PC-9 (cell line): ENCODE results near the gene ETNK1. TPM values are rescaled to one million over a fixed set of nuclear protein-coding genes. Genes with fewer than 3 reads are reported as not detected.

Experiments used
- BruUV-seq: library from RNA; stranded (reverse); fragments of 400-500 nt; replicated peaks from 2 replicates; lab custom pipeline; 2021; lab: Mats Ljungman, UMichigan
- CTCF ChIA-PET: fragments of 300-600 bp; sonication (Branson Sonifier 250); formaldehyde crosslinking; loops from one replicate; lab custom pipeline; 2022; ENCODE audit warnings: antibody characterized with exemption; lab: Charles Lee
- POLR2A ChIA-PET: fragments of 300-600 bp; sonication (Branson Sonifier 250); formaldehyde crosslinking; loops from one replicate; lab custom pipeline; 2022; ENCODE audit warnings: antibody characterized with exemption; ENCODE audit not compliant: unreplicated experiment; lab: Charles Lee
- DNase-seq, 2 experiments: peaks; one replicate each; pipeline versions ENCODE4 v3.0.0 to v3.0.0-alpha.2; 2015 to 2022; ENCODE audit warnings: mixed read lengths in 1 of 2
- H2AFZ ChIP-seq: fragments of 200-600 bp; sonication (generic); 2 replicates; pipeline ENCODE4 v1.8.1; 2017; ENCODE audit warnings: antibody characterized with exemption
- H3F3A ChIP-seq: fragments of 200-600 bp; sonication (generic); 2 replicates; pipeline ENCODE4 v1.8.1; 2017; ENCODE audit warnings: antibody characterized with exemption, mild to moderate bottlenecking, low read depth; ENCODE audit not compliant: insufficient read depth
- H3K27ac ChIP-seq: fragments of 200-600 bp; sonication (generic); 2 replicates; pipeline ENCODE4 v1.6.1; 2016; ENCODE audit warnings: mixed run types
- H3K27me3 ChIP-seq: fragments of 200-600 bp; sonication (generic); 2 replicates; pipeline ENCODE4 v1.6.1; 2016; ENCODE audit warnings: low read depth, mixed run types; ENCODE audit not compliant: insufficient read depth
- H3K36me3 ChIP-seq: fragments of 200-600 bp; sonication (generic); 2 replicates; pipeline ENCODE4 v1.6.1; 2016; ENCODE audit warnings: low read depth, mixed run types
- H3K4me1 ChIP-seq: fragments of 200-600 bp; sonication (generic); replicated peaks from 2 replicates; pipeline ENCODE4 v1.6.1; 2016; ENCODE audit warnings: mixed run types; ENCODE audit not compliant: insufficient read depth
- H3K4me2 ChIP-seq: fragments of 200-600 bp; sonication (generic); 2 replicates; pipeline ENCODE4 v1.6.1; 2017; ENCODE audit warnings: mixed run types
- H3K4me3 ChIP-seq: fragments of 200-600 bp; sonication (generic); 2 replicates; pipeline ENCODE4 v1.6.1; 2016; ENCODE audit warnings: mixed run types
- H3K79me2 ChIP-seq: fragments of 200-600 bp; sonication (generic); 2 replicates; pipeline ENCODE4 v1.6.1; 2017; ENCODE audit warnings: low read depth, mixed run types
- H3K9me2 ChIP-seq: fragments of 200-600 bp; sonication (generic); 2 replicates; pipeline ENCODE4 v1.8.1; 2017; ENCODE audit warnings: mild to moderate bottlenecking; ENCODE audit not compliant: insufficient read depth
- H3K9me3 ChIP-seq: fragments of 200-600 bp; sonication (generic); 2 replicates; pipeline ENCODE4 v1.8.1; 2016; ENCODE audit warnings: low read depth; ENCODE audit not compliant: insufficient read depth
- H4K20me1 ChIP-seq: fragments of 200-600 bp; sonication (generic); 2 replicates; pipeline ENCODE4 v1.8.1; 2017; ENCODE audit not compliant: insufficient read depth
- CTCF ChIP-seq: fragments of 200-600 bp; sonication (generic); conservative IDR thresholded peaks from 2 replicates; pipeline ENCODE4 v1.6.1; 2017; ENCODE audit warnings: mixed run types, antibody characterized with exemption, mild to moderate bottlenecking, moderate library complexity
- EZH2 ChIP-seq: fragments of 200-600 bp; sonication (generic); IDR thresholded peaks from 2 replicates; pipeline ENCODE4 v1.8.0; 2017; ENCODE audit warnings: antibody characterized with exemption, low read depth
- intact Hi-C: fragments of 100-400 bp; cut with micrococcal nuclease; formaldehyde crosslinking; loops from one replicate; pipeline ENCODE4 v1.10.0; 2022; ENCODE audit not compliant: unreplicated experiment
- total RNA-seq: library from RNA; stranded (reverse); gene quantifications from 2 replicates; pipeline ENCODE4 v1.2.3, GENCODE V29; 2021

ETNK1 gene
- total RNA-seq, 1 experiment from 2014 or later: 87.9 TPM

- intact Hi-C loops: no loop called here
- CTCF ChIA-PET: no interaction called here
- Histone ChIP-seq H3K4me2 (no peak overlapping the region), H2AFZ (no peak overlapping the region), H3K9me3 (no peaks in the 10 kb centered on the region), H3F3A (no peaks in the 10 kb centered on the region), H3K4me1 (no peaks in the 10 kb centered on the region), H3K27ac (no peak overlapping the region), H3K36me3 (no peaks in the 10 kb centered on the region), H3K27me3 (peaks cover 59% of the 10 kb centered on the region), H3K9me2 (no peaks in the 10 kb centered on the region), H4K20me1 (no peaks in the 10 kb centered on the region), H3K4me3 (no peak overlapping the region), H3K79me2 (no peaks in the 10 kb centered on the region)
- POLR2A ChIA-PET: no interaction called here
- BruUV-seq: no TSS peak
- DNase-seq: no peak
- TF ChIP-seq EZH2 (no peak), CTCF (no peak)
Observed at GRCh38 chr12:22722779-22723178, 97.8 kb downstream of the ETNK1 start.

- BruUV-seq: no TSS peak
- CTCF ChIA-PET: no interaction called here
Observed at GRCh38 chr12:22728987-22729386, 104.0 kb downstream of the ETNK1 start.

GRCh38 chr12:22729431-22729956 is 104.5 kb downstream of the ETNK1 start:
- CTCF ChIA-PET: no interaction called here
- H2AFZ ChIP-seq: no peak overlapping the region
- no peak for DNase-seq
- no peak overlapping the region for H3K27ac ChIP-seq
- no peaks in the 10 kb centered on the region for H3K79me2 ChIP-seq
- H3K9me2 ChIP-seq: peaks cover 10% of the 10 kb centered on the region; the same call in 1 of the 2 replicates
- no peaks in the 10 kb centered on the region for H3F3A ChIP-seq
- BruUV-seq: no TSS peak
- intact Hi-C loops: no loop called here
- no peak overlapping the region for H3K4me2 ChIP-seq
- no peak overlapping the region for H3K4me3 ChIP-seq
- no peaks in the 10 kb centered on the region for H3K4me1 ChIP-seq
- peaks cover 37% of the 10 kb centered on the region for H3K27me3 ChIP-seq
- POLR2A ChIA-PET: no interaction called here
- H3K9me3 ChIP-seq: no peaks in the 10 kb centered on the region
- H4K20me1 ChIP-seq: no peaks in the 10 kb centered on the region
- H3K36me3 ChIP-seq: no peaks in the 10 kb centered on the region
- TF ChIP-seq EZH2: no peak

More at GRCh38 chr12:22728987-22729386, 104.0 kb downstream of the ETNK1 start:
- no peak for DNase-seq
- POLR2A ChIA-PET: no interaction called here
- Histone ChIP-seq H3K27me3 (peaks cover 38% of the 10 kb centered on the region), H3K9me2 (peaks cover 10% of the 10 kb centered on the region; the same call in 1 of the 2 replicates), H3K4me2 (no peak overlapping the region), H2AFZ (no peak overlapping the region), H3K9me3 (no peaks in the 10 kb centered on the region), H3K27ac (no peak overlapping the region), H3K4me3 (no peak overlapping the region), H3K79me2 (no peaks in the 10 kb centered on the region), H3K36me3 (no peaks in the 10 kb centered on the region), H3K4me1 (no peaks in the 10 kb centered on the region), H3F3A (no peaks in the 10 kb centered on the region), H4K20me1 (no peaks in the 10 kb centered on the region)
- intact Hi-C loops: no loop called here
- TF ChIP-seq CTCF: no peak
- TF ChIP-seq EZH2: no peak
